K562 (cell line): Measurements from ENCODE around the gene TMEM14C. TPM values are rescaled to one million over a fixed set of nuclear protein-coding genes. Genes with fewer than 3 reads are reported as not detected.
A peak's percentile ranks its signal among the peaks of the same experiment; 100 is the strongest.

Source experiments
- CREB1 ChIP-seq, 2 experiments: sonication (generic) in 1 of 2; formaldehyde crosslinking in 1 of 2; IDR thresholded peaks; 2 replicates each; pipeline versions ENCODE4 v1.6.1 to v1.8.0; 2012 to 2022; ENCODE audit warnings: inconsistent platforms in 1 of 2, mild to moderate bottlenecking in 1 of 2, missing genetic modification reagents in 1 of 2, moderate library complexity in 1 of 2
- GATAD2B ChIP-seq: fragments of 450-650 bp; IDR thresholded peaks from 2 replicates; pipeline ENCODE4 v1.6.1; 2017; ENCODE audit warnings: mild to moderate bottlenecking, borderline replicate concordance
- LEF1 ChIP-seq: fragments of 450-650 bp; IDR thresholded peaks from 2 replicates; pipeline ENCODE4 v1.6.1; 2016; ENCODE audit warnings: mild to moderate bottlenecking
- MGA ChIP-seq: fragments of 450-650 bp; IDR thresholded peaks from 2 replicates; pipeline ENCODE4 v1.6.1; 2016; ENCODE audit warnings: mild to moderate bottlenecking, moderate library complexity
- MXI1 ChIP-seq: IDR thresholded peaks from 2 replicates; pipeline ENCODE4 v1.6.1; 2011; ENCODE audit warnings: low read depth, mild to moderate bottlenecking, improper control_type of control experiment, low read length
- NFIC ChIP-seq: fragments of 450-650 bp; IDR thresholded peaks from 2 replicates; pipeline ENCODE4 v1.6.1; 2017; ENCODE audit warnings: mild to moderate bottlenecking, inconsistent platforms
- PHF21A ChIP-seq: fragments of 450-650 bp; IDR thresholded peaks from 2 replicates; pipeline ENCODE4 v1.6.1; 2017; ENCODE audit warnings: low read depth, borderline replicate concordance
- SOX6 ChIP-seq: fragments of 450-650 bp; IDR thresholded peaks from 2 replicates; pipeline ENCODE4 v1.6.1; 2014; ENCODE audit warnings: mild to moderate bottlenecking
- TRIM24 ChIP-seq, 2 experiments: fragments of 450-650 bp; IDR thresholded peaks; 2 replicates each; pipeline ENCODE4 v1.6.1; 2016
- ZBTB11 ChIP-seq, 3 experiments: fragments of 200-800 bp in 1 of 3; fragments of 250-450 bp in 1 of 3; fragments of 450-650 bp in 1 of 3; sonication (Bioruptor Pico) in 1 of 3; sonication (Bioruptor generic) in 1 of 3; formaldehyde crosslinking in 1 of 3; IDR thresholded peaks; 2 replicates each; pipeline versions ENCODE4 v1.6.1 to v1.8.0; 2016 to 2022; ENCODE audit warnings: mild to moderate bottlenecking in 2 of 3, missing genetic modification characterization in 2 of 3, missing compliant biosample characterization in 1 of 3, moderate library complexity in 1 of 3
- ZBTB8A ChIP-seq: fragments of 450-650 bp; IDR thresholded peaks from 2 replicates; pipeline ENCODE4 v1.6.1; 2018; ENCODE audit warnings: mild to moderate bottlenecking, moderate library complexity; ENCODE audit not compliant: partially characterized antibody
- ZFP30 ChIP-seq: fragments of 250-450 bp; sonication (Bioruptor Pico); IDR thresholded peaks from 2 replicates; pipeline ENCODE4 v1.8.0; 2022; ENCODE audit warnings: moderate library complexity, mild to moderate bottlenecking, inconsistent platforms, borderline replicate concordance
- ZNF232 ChIP-seq: sonication (generic); formaldehyde crosslinking; IDR thresholded peaks from 2 replicates; pipeline ENCODE4 v1.8.0; 2022; ENCODE audit warnings: mild to moderate bottlenecking, missing genetic modification reagents
- ZNF431 ChIP-seq: sonication (generic); formaldehyde crosslinking; IDR thresholded peaks from 2 replicates; pipeline ENCODE4 v1.8.0; 2022; ENCODE audit warnings: mild to moderate bottlenecking, missing genetic modification reagents
- polyA plus RNA-seq, 8 experiments: library from polyadenylated mRNA; depleted of rRNA in 4 of 8; stranded (reverse) in 5 of 8; unstranded in 3 of 8; fragments of >200 nt; fragmentation: Nextera tagmentation in 2 of 8; fragmentation: Illumina TruSeq in 1 of 8; extraction: Ambion mirVana in 2 of 8; extraction: Trizol in 1 of 8; gene quantifications; 2 replicates each; pipeline versions ENCODE4 v1.2.1 to v1.2.3, GENCODE V29; 2011 to 2014; ENCODE audit warnings: inconsistent platforms in 1 of 8, missing spikeins in 1 of 8
- total RNA-seq, 7 experiments: library from RNA; depleted of rRNA in 6 of 7; stranded (reverse); fragments of >200 nt in 6 of 7; fragmentation: Illumina TruSeq in 2 of 7; extraction: Trizol in 2 of 7; gene quantifications; 2 replicates each; pipeline versions ENCODE4 v1.2.1 to v1.2.3, GENCODE V29; 2011 to 2021; ENCODE audit warnings: low replicate concordance in 1 of 7

Gene TMEM14C
- total and polyA plus RNA-seq, 9 of the 15 experiments (the other 6 are each of a cell fraction or from before 2014, with no cell fraction given): 151 to 496 (median 263) TPM

- TF ChIP-seq MGA: peak; percentile 85
- TF ChIP-seq CREB1 (IDR thresholded peaks at IDR 0.05): peak; percentile 59; the same call in 1 of the 2 replicates
- TF ChIP-seq CREB1 (CRISPR knock-in tag; IDR thresholded peaks at IDR 0.05): peak; percentile 27; the same call in 1 of the 2 replicates
- no peak for TF ChIP-seq ZBTB8A
- peak; percentile 72 to 92; a peak in 3 of 4 replicates for TF ChIP-seq TRIM24 (IDR thresholded peaks at IDR 0.05)
- peak in 1 of 3 experiments; percentile 52; a peak in 1 of 6 replicates for TF ChIP-seq ZBTB11 (CRISPR knock-in tag; IDR thresholded peaks at IDR 0.05)
- TF ChIP-seq NFIC: peak; percentile 84
- TF ChIP-seq GATAD2B: peak; percentile 87
- TF ChIP-seq ZFP30: no peak
- TF ChIP-seq ZNF232 (CRISPR knock-in tag): 0 out of 2 replicates have a peak, but pooled peaks have one; percentile 65
- peak; percentile 98 for TF ChIP-seq LEF1
- TF ChIP-seq PHF21A: no peak
- no peak; the same call in 1 of the 2 replicates for TF ChIP-seq ZNF431 (CRISPR knock-in tag)
- TF ChIP-seq MXI1: peak; percentile 84
- TF ChIP-seq SOX6: peak; percentile 99
Measured at GRCh38 chr6:10771371-10771894, 48.6 kb downstream of the TMEM14C start (continued).
